ENCODE data around the gene NLRP1.

NLRP1 gene

GRCh38 chr17:5472511-5472910, 111.8 kb downstream of the NLRP1 start:
- no peak overlapping the region for H3K4me3 ChIP-seq (ENCODE audit: control insufficient read depth, low read depth, low read length)
- DNase-seq (ENCODE audit: low read depth) = no peak
- TF ChIP-seq CTCF (IDR thresholded peaks at IDR 0.05; ENCODE audit: control insufficient read depth, insufficient read depth, low read depth, low read length, missing control alignments) = no peak

GRCh38 chr17:5468075-5468473, 116.2 kb downstream of the NLRP1 start:
- DNase-seq (ENCODE audit: low read depth) = no peak
- TF ChIP-seq CTCF (IDR thresholded peaks at IDR 0.05; ENCODE audit: control insufficient read depth, insufficient read depth, low read depth, low read length, missing control alignments) = no peak
- peak overlapping the region; percentile 89 for H3K4me3 ChIP-seq (ENCODE audit: control insufficient read depth, low read depth, low read length)

GRCh38 chr17:5467416-5467815, 116.9 kb downstream of the NLRP1 start:
- peak overlapping the region; percentile 89 for H3K4me3 ChIP-seq (ENCODE audit: control insufficient read depth, low read depth, low read length)
- no peak for TF ChIP-seq CTCF (IDR thresholded peaks at IDR 0.05; ENCODE audit: control insufficient read depth, insufficient read depth, low read depth, low read length, missing control alignments)
- DNase-seq (ENCODE audit: low read depth) = no peak

GRCh38 chr17:5466295-5466694, 118.0 kb downstream of the NLRP1 start:
- DNase-seq (ENCODE audit: low read depth) = no peak
- H3K4me3 ChIP-seq (ENCODE audit: control insufficient read depth, low read depth, low read length) = no peak overlapping the region
- no peak for TF ChIP-seq CTCF (IDR thresholded peaks at IDR 0.05; ENCODE audit: control insufficient read depth, insufficient read depth, low read depth, low read length, missing control alignments)

- no peak for TF ChIP-seq CTCF (IDR thresholded peaks at IDR 0.05; ENCODE audit: control insufficient read depth, insufficient read depth, low read depth, low read length, missing control alignments)
- no peak overlapping the region for H3K4me3 ChIP-seq (ENCODE audit: control insufficient read depth, low read depth, low read length)
- no peak for DNase-seq (ENCODE audit: low read depth)
These were observed 119.4 kb downstream of the NLRP1 start for GRCh38 chr17:5464717-5465507.

Measured in AG09309 (cell line).